ENCODE results near the gene ADGRB2.

Gene ADGRB2

GRCh38 chr1:31764312-31765040 lies at the start of gene ADGRB2:
TSS of gene ADGRB2 (minus strand) at chr1:31764340. CDS start at chr1:31757221, 7,119 bp downstream.
- DNase-seq: no peak

- DNase-seq: no peak
These were observed 48.2 kb upstream of the ADGRB2 start for GRCh38 chr1:31812158-31812829.

DNA sequence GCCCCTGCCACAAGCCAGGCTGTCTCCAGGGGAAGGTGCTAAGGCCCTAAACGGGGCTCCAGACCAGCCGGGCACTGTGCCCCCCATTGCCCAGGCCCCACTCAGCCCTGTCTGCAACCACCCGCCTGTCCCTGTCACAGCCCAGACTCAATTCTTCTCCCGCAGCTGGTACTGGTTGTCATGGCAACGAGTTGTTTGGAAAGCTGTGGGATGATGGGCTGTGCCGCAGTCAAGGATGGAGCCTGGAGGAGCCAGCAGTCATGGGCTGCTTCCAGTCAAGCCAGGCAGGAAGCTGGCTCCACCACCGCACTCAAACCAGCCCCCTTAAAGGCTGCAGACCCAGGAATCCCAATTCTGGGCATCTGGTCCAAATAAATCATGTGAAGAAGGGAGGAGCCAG lies 47.5 kb upstream of the ADGRB2 start:
- no peak for DNase-seq

- no peak for DNase-seq
These were observed 45.6 kb upstream of the ADGRB2 start for GRCh38 chr1:31809698-31810097.

- no peak for DNase-seq
These were observed 43.3 kb upstream of the ADGRB2 start for GRCh38 chr1:31807273-31808048.

DNA sequence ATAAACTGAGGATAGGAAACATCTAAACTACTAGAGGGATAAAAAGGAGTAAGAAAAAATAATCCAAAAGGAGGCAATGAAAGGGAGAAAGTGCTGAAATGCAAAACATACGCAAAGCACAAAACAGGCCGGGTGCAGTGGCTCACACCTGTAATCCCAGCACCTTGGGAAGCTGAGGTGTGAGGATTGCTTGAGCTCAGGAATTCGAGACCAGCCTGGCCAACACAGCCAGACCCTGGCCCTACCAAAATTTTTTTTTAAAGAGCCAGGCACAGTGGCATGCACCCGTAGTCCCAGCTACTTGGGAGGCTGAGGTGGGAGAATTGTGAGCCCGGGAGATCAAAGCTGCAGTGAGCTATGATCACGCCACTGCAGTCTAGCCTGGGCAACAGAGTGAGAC lies 41.2 kb upstream of the ADGRB2 start:
- DNase-seq: no peak

- DNase-seq: no peak
These were observed 40.0 kb upstream of the ADGRB2 start for GRCh38 chr1:31804098-31804497.

DNA sequence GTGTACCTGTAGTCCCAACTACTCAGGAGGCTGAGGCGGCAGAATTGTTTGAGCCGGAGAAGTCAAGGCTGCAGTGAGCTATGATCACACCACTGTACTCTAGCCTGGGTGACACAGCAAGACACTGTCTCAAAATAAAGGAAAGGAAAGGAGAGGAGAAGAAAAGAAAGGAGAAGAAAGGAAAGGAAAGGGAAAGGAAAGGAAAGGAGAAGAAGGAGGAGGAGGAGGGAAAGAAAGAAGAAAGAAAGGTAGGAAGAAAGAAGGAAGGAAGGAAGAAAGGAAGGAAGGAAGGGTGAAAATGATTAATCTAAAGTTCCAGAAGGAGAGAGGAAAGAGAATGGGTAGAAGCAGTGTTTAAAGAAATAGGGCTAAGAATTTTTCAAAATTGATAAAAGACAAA lies 39.5 kb upstream of the ADGRB2 start:
- DNase-seq: no peak

DNA sequence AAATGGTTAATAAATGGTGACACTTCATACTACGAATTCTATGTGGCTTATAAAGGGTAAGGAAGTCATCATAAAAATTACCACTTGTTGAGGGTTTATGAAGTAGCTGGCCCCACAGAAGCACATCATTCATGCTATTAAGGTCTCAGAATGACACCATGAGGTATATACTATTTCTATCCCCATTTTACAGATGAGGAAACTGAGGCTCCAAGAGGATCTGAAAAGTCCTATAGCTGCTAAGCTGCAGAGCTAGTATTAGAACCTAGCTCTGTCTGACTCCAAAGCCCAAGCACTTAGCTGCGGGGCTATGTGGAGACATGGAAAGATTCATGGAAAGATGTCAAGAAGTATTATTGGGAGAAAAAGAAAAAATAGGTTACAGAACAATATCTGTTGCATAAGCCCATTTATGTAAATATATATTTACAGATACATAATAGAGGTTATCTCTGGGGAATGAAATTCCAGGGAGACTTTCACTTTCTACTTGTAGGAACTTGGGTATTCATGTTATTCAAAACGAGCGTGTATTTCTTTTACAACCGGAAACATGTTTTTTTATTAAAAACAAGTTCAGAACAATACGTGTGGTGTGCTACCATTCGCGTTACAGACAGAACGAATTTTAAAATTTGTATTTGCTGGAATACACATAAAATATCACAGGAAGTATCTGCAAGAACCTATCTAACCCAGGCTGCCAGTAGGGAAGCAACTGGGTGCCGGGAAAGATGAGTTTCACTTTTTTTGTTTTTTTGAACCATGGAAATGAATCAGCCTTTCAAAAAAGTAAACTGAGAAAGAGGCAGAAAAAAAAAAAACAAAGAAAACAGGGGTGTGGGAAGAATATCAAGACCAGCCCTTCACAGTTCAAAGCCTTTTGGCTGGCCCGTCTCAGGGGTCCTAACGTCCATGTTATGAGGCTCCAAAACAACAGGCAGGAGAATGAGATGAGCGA lies 38.3 kb upstream of the ADGRB2 start:
- DNase-seq: no peak

DNA sequence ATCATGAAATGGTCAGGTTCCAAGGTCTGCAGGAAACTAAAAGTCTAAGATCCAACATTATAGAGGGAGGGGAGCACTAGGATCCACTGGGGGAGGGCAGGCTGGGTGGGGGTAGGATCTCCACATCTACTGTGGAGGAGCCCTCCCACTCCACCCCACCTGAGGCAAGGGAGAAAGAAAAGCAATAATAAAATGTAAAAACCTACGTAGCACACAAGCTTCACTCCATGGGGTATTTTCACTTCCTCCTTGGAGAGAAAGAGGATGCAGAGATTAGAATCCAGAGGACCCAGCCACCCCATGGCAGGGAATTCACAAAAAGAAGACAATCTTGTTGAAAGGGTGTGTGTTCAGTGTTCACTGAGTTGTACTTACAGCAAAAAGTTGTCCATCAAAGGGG lies 37.3 kb upstream of the ADGRB2 start:
- DNase-seq: no peak

- DNase-seq: no peak
These were observed 36.5 kb upstream of the ADGRB2 start for GRCh38 chr1:31800674-31800967.

GRCh38 chr1:31799895-31800673 lies 35.9 kb upstream of the ADGRB2 start:
- no peak for DNase-seq

DNA sequence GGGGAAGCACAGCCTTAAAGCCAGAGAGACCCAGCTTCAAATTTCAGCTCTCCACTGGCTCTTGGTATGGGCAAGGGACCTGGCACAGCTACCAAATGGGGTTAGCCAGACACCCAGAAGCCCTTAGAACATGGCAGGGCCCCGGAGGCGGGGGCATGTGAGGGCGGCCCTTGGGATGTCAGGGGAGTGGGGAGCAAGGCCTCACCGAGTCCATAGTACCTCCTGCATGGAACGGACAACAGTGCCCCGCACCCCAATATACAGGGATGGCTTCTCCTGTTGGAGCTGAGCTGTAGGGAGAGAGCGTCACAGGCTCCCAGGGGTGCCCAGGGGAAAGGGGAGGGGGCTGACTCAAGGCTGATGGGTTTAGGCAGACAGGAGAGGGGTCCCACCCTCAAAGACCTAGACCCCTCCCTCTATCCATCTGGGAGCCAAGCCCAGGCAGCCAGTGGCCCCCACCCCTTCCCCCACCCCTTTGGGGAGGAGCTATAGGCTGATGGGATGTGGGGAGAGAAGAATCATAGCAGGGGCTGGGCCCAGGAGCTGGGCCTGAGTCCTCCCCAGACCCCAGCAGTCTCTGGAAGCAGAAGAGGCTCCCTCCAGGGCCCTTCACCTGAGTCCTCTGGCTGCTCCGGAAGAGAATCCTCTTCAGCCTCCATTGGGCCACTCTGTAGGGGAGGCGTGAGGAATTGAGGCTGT lies 35.2 kb upstream of the ADGRB2 start:
- DNase-seq: no peak

DNA sequence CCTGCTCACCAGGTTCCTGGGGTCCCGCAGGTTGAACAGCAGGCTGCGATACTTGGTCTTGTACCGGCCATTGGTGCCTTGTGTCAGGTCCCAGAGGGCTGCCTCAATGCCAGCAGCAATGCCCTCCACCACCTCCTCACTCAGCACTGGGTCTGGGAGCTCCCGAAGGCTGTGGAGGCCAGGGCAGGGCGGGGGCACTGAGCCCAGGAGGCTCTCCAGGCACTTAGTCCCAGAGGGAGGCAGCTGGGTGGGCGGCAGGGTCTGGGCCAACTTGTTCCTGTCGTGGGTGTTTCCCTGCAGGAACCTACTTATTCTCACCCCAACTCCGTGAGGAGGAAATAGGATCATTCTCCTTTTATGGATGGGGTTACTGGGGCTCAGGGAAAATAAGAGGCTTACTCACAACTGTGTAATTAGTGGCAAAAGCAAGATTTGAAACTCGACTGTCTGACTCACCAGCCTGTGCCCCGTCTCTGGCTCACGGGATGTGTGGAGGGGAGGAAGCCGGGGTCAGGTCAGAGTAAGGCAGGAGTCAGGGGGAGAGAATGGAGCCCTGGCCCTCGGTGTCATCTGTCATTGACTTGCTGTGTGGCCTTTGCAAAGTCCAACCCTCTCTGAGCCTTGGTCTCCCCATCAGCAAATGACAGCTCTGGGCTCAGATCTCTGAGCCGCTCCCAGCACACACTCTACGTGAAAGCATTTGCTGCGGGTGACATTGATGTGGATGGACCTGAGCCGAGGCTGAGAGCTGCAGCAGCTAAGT lies 34.5 kb upstream of the ADGRB2 start:
- DNase-seq: no peak

DNA sequence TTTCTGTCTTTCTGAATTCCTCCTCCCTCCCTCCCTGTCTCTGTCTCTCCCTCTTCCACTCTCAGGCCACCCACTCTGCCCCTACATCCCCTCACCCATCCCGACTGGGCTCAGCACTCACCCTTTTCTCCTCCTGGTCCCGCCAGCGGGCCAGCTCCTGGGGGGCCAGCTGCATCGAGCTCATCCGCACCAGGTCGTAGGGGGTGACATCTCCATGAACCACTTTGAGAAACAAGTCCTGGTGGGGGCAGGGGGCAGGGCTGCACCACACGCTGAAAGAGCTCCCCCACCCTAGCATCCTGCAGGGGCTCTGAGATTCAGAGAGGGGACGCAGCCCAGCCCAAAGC lies 33.9 kb upstream of the ADGRB2 start:
- DNase-seq: no peak

DNA sequence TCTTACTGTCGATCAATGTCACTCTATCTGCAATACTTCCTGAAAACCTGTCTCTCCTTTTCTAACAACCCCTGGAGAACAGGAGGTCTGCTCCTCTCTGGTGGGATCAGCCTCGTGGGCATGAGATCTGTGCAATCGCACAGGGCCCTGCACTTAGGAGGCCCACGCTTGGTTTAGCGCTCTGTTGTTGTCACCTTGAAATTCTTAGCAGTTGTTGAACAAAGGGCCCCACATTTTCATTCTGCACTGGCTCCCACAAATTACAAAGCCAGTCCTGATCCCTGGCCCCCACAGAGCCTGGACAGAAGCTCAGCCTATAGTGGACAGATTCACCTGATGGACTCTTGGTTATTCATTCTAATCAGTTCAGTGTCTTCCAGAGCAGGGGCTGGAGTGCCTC lies 33.1 kb upstream of the ADGRB2 start:
- no peak for DNase-seq

- DNase-seq: no peak
These were observed 32.6 kb upstream of the ADGRB2 start for GRCh38 chr1:31796707-31797106.

DNA sequence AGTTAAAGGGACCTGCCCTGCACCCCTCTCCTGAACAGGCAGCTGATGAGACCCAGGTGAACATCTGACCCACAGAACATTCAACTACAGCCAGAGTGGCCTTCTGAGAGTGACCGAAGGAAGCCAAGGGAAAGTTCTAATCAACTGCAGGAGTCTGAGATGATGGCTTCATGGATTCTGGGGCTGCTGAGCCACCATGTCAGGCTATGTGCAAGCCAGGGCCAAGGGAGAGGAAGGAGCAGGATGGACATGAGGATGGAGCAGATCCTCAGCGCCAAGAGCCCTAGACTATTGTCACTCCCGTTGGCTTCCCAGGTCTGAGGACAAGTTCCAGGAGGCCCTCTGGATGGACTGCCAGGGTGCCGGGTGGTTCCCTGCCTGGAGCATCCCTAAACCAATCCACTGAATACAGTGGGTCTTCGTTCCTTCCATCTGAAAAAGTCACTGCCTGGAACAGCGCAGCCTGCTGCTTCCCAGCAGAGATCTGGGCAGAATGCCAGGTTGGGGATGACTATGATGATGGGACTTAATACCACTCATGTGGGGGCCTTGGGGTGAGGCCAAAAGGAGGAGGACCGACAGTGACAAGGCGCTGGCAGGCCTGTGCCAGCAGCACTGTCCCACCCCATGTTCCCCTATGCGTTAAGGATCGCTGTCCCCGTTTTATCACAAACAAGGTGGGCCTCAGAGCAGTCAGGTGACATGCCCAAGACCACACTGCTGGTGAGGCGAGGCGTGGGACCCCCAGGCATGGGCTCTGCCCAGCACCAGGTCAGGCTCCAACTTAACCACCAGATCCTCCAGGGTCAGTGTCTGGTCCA lies 31.9 kb upstream of the ADGRB2 start:
- no peak for DNase-seq

DNA sequence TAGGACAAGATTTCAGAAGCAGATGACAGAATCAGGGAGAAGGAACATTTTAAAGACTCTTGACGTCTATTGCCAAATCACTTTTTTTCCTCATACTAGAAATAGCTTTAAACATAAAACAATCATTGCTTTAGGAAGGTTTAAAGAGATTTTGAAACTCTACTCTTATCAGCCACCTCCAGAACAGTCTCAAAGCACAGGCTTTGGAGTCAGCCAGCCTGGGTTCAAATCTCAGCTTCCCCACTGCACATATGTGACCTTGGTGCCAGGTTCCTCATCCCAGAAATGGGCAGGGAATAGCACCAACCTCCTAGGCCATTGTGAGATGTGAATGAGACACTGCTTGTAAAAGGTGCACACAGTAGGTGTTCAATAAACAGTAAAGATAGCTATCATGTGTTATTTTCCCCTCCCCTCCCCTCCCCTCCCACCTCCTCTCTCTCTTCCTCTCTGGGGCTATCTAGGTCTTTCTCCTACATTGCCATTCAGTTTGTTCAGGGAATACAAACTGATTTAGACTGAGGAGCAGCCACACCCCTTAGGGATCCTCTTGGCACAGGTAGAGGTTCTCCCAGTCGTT lies 31.0 kb upstream of the ADGRB2 start:
- DNase-seq: no peak

Data from activated CD4-positive, CD25-positive, alpha-beta regulatory T cell (primary cell).